ENCODE data around the gene EIF5A2. TPM values are rescaled to one million over a fixed set of nuclear protein-coding genes. Genes with fewer than 3 reads are reported as not detected.
"Not testable (repeated sequence)": the region's sequence is repeated elsewhere in the genome, so short reads cannot be mapped to it uniquely, and the experiment has no call there.

Gene EIF5A2
- polyA plus RNA-seq, 1 donor from 2014 or later: 0.94 TPM

DNA sequence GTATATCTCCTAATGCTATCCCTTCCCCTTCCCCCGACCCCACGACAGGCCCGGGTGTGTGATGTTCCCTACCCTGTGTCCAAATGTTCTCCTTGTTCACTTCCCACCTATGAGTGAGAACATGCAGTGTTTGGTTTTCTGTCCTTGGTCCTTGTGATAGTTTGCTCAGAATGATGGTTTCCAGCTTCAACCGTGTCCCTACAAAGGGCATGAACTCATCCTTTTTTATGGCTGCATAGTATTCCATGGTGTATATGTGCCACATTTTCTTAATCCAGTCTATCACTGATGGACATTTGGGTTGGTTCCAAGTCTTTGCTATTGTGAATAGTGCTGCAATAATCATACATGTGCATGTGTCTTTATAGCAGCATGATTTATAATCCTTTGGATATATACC lies 24.6 kb upstream of the EIF5A2 start:
- not testable (repeated sequence) for H3K4me3 ChIP-seq (ENCODE audit: low read length); H3K36me3 ChIP-seq (ENCODE audit: insufficient read depth, low read length)

DNA sequence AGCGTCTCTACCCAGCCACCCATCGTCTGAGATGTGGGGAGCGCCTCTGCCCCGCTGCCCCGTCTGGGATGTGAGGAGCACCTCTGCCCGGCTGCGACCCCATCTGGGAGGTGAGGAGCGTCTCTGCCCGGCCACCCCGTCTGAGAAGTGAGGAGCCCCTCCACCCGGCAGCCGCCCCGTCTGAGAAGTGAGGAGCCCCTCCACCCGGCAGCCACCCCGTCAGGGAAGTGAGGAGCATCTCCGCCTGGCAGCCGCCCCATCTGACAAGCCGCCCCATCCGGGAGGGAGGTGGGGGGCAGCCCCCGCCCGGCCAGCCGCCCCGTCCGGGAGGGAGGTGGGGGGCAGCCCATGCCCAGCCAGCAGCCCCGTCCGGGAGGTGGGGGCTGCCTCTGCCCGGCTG lies 15.1 kb upstream of the EIF5A2 start:
- H3K4me3 ChIP-seq (ENCODE audit: low read length); H3F3A ChIP-seq (ENCODE audit: insufficient read depth, low read length, poor library complexity, severe bottlenecking); H3K9me2 ChIP-seq (ENCODE audit: insufficient read depth, low read length): not testable (repeated sequence)

More for the DNA sequence above, 24.6 kb upstream of the EIF5A2 start:
- not testable (repeated sequence) for H3K79me2 ChIP-seq (replicated peaks; ENCODE audit: insufficient read depth, low read length); H3K27me3 ChIP-seq (ENCODE audit: insufficient read depth, low read depth, low read length); H3K4me2 ChIP-seq (ENCODE audit: low read length); H3K9me3 ChIP-seq (ENCODE audit: low read length); H2AFZ ChIP-seq (ENCODE audit: low read depth, low read length); H3F3A ChIP-seq (ENCODE audit: insufficient read depth, low read length, poor library complexity, severe bottlenecking); H3K27ac ChIP-seq (ENCODE audit: low read length); H4K20me1 ChIP-seq (ENCODE audit: insufficient read depth); H3K9ac ChIP-seq (ENCODE audit: low read length); H3K9me2 ChIP-seq (ENCODE audit: insufficient read depth, low read length)

DNA sequence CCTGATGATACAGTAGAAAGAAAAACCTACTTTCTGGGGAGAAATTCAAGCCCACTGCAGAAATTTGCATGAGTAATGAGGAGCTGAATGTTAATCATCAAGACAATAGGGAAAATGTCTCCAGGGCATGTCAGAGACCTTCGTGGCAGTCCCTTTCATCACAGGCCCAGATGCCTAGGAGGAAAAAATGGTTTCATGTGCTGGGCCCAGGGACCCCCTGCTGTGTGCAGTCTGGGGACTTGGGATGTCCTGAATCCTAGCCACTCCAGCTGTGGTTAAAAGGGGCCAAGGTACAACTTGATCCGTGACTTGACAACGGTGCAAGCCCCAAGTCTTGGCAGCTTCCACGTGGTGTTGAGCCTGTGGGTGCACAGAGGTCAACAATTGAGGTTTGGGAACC lies 10.3 kb upstream of the EIF5A2 start:
- Histone ChIP-seq H2AFZ (ENCODE audit: low read depth, low read length) (no peak overlapping the region), H3K27ac (ENCODE audit: low read length) (no peak overlapping the region), H3K9me3 (ENCODE audit: low read length) (no peaks in the 10 kb centered on the region), H3K9ac (ENCODE audit: low read length) (no peak overlapping the region), H3K36me3 (ENCODE audit: insufficient read depth, low read length) (no peaks in the 10 kb centered on the region), H4K20me1 (ENCODE audit: insufficient read depth) (no peaks in the 10 kb centered on the region), H3K9me2 (ENCODE audit: insufficient read depth, low read length) (no peaks in the 10 kb centered on the region), H3K4me3 (ENCODE audit: low read length) (no peak overlapping the region), H3K27me3 (ENCODE audit: insufficient read depth, low read depth, low read length) (no peaks in the 10 kb centered on the region), H3K4me2 (ENCODE audit: low read length) (no peak overlapping the region), H3F3A (ENCODE audit: insufficient read depth, low read length, poor library complexity, severe bottlenecking) (no peaks in the 10 kb centered on the region), H3K79me2 (replicated peaks; ENCODE audit: insufficient read depth, low read length) (no peaks in the 10 kb centered on the region)
- TF ChIP-seq EP300 (conservative IDR thresholded peaks at IDR 0.05; ENCODE audit: poor library complexity, severe bottlenecking) (no peak), POLR2AphosphoS5 (IDR thresholded peaks at IDR 0.05) (no peak), TAF1 (IDR thresholded peaks at IDR 0.05; ENCODE audit: low read depth) (no peak), SMC3 (conservative IDR thresholded peaks at IDR 0.05; ENCODE audit: poor library complexity) (no peak), RAD21 (conservative IDR thresholded peaks at IDR 0.05) (no peak), EZH2 (IDR thresholded peaks at IDR 0.05; ENCODE audit: borderline replicate concordance, insufficient read depth, low read length, poor library complexity, severe bottlenecking) (no peak)
- TF ChIP-seq, protein P1, sequence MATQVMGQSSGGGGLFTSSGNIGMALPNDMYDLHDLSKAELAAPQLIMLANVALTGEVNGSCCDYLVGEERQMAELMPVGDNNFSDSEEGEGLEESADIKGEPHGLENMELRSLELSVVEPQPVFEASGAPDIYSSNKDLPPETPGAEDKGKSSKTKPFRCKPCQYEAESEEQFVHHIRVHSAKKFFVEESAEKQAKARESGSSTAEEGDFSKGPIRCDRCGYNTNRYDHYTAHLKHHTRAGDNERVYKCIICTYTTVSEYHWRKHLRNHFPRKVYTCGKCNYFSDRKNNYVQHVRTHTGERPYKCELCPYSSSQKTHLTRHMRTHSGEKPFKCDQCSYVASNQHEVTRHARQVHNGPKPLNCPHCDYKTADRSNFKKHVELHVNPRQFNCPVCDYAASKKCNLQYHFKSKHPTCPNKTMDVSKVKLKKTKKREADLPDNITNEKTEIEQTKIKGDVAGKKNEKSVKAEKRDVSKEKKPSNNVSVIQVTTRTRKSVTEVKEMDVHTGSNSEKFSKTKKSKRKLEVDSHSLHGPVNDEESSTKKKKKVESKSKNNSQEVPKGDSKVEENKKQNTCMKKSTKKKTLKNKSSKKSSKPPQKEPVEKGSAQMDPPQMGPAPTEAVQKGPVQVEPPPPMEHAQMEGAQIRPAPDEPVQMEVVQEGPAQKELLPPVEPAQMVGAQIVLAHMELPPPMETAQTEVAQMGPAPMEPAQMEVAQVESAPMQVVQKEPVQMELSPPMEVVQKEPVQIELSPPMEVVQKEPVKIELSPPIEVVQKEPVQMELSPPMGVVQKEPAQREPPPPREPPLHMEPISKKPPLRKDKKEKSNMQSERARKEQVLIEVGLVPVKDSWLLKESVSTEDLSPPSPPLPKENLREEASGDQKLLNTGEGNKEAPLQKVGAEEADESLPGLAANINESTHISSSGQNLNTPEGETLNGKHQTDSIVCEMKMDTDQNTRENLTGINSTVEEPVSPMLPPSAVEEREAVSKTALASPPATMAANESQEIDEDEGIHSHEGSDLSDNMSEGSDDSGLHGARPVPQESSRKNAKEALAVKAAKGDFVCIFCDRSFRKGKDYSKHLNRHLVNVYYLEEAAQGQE (IDR thresholded peaks at IDR 0.05; ENCODE audit: borderline replicate concordance): no peak

More for the DNA sequence above, 15.1 kb upstream of the EIF5A2 start:
- not testable (repeated sequence) for H3K36me3 ChIP-seq (ENCODE audit: insufficient read depth, low read length); H3K9ac ChIP-seq (ENCODE audit: low read length); H3K4me2 ChIP-seq (ENCODE audit: low read length); H2AFZ ChIP-seq (ENCODE audit: low read depth, low read length); H3K9me3 ChIP-seq (ENCODE audit: low read length); H4K20me1 ChIP-seq (ENCODE audit: insufficient read depth); H3K27ac ChIP-seq (ENCODE audit: low read length); H3K27me3 ChIP-seq (ENCODE audit: insufficient read depth, low read depth, low read length); H3K79me2 ChIP-seq (replicated peaks; ENCODE audit: insufficient read depth, low read length)

DNA sequence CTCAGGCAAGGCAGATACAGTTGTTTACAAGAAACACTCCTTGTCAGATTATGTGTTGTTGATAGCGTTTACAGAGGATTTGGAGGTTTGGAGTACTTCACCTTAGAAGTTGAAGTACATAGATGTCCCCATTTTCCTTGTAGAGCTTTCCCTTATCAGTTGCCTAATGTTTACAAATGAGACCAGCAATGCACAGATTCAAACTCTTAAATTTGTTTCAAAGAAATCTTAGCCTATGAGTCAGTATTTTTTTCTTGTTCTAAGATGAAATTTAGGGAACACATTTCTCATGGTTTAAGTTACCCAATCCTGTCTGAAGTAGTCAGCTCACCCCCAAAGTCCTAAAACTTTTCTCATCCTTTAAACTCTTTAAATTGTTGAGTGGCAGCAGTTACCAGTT lies 6.3 kb upstream of the EIF5A2 start:
- Histone ChIP-seq H3F3A (ENCODE audit: insufficient read depth, low read length, poor library complexity, severe bottlenecking) (no peaks in the 10 kb centered on the region), H3K79me2 (replicated peaks; ENCODE audit: insufficient read depth, low read length) (no peaks in the 10 kb centered on the region), H3K27me3 (ENCODE audit: insufficient read depth, low read depth, low read length) (no peaks in the 10 kb centered on the region), H3K9ac (ENCODE audit: low read length) (no peak overlapping the region), H3K27ac (ENCODE audit: low read length) (no peak overlapping the region), H3K4me2 (ENCODE audit: low read length) (no peak overlapping the region), H3K4me3 (ENCODE audit: low read length) (no peak overlapping the region), H3K36me3 (ENCODE audit: insufficient read depth, low read length) (no peaks in the 10 kb centered on the region), H4K20me1 (ENCODE audit: insufficient read depth) (no peaks in the 10 kb centered on the region), H3K9me2 (ENCODE audit: insufficient read depth, low read length) (no peaks in the 10 kb centered on the region), H3K9me3 (ENCODE audit: low read length) (peaks cover 4% of the 10 kb centered on the region), H2AFZ (ENCODE audit: low read depth, low read length) (no peak overlapping the region)
- no peak for TF ChIP-seq RAD21 (conservative IDR thresholded peaks at IDR 0.05)
- no peak for TF ChIP-seq POLR2AphosphoS5 (IDR thresholded peaks at IDR 0.05)
- no peak for TF ChIP-seq MXI1 (conservative IDR thresholded peaks at IDR 0.05; ENCODE audit: poor library complexity, severe bottlenecking)
- TF ChIP-seq SMC3 (conservative IDR thresholded peaks at IDR 0.05; ENCODE audit: poor library complexity): no peak
- no peak for TF ChIP-seq TAF1 (IDR thresholded peaks at IDR 0.05; ENCODE audit: low read depth)
- no peak for TF ChIP-seq EP300 (conservative IDR thresholded peaks at IDR 0.05; ENCODE audit: poor library complexity, severe bottlenecking)
- TF ChIP-seq, protein P1 (IDR thresholded peaks at IDR 0.05; ENCODE audit: borderline replicate concordance): no peak
- no peak for TF ChIP-seq EZH2 (IDR thresholded peaks at IDR 0.05; ENCODE audit: borderline replicate concordance, insufficient read depth, low read length, poor library complexity, severe bottlenecking)
- TF ChIP-seq, protein P2, sequence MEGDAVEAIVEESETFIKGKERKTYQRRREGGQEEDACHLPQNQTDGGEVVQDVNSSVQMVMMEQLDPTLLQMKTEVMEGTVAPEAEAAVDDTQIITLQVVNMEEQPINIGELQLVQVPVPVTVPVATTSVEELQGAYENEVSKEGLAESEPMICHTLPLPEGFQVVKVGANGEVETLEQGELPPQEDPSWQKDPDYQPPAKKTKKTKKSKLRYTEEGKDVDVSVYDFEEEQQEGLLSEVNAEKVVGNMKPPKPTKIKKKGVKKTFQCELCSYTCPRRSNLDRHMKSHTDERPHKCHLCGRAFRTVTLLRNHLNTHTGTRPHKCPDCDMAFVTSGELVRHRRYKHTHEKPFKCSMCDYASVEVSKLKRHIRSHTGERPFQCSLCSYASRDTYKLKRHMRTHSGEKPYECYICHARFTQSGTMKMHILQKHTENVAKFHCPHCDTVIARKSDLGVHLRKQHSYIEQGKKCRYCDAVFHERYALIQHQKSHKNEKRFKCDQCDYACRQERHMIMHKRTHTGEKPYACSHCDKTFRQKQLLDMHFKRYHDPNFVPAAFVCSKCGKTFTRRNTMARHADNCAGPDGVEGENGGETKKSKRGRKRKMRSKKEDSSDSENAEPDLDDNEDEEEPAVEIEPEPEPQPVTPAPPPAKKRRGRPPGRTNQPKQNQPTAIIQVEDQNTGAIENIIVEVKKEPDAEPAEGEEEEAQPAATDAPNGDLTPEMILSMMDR (IDR thresholded peaks at IDR 0.05; ENCODE audit: poor library complexity, severe bottlenecking): no peak
